ENCODE data around the gene ZNF618. TPM values are rescaled to one million over a fixed set of nuclear protein-coding genes. Genes with fewer than 3 reads are reported as not detected.

Gene ZNF618
- polyA plus RNA-seq, 1 of the 3 experiments (the other 2 are of a cell fraction), result 6.2 TPM

- Histone ChIP-seq H4K20me1 (ENCODE audit: insufficient read depth) (no peaks in the 10 kb centered on the region), H3K4me3 (ENCODE audit: low read depth in 2 of 2, low read length in 1 of 2) (no peak overlapping the region), H2AFZ (ENCODE audit: low read depth) (no peak overlapping the region), H3K36me3 (replicated peaks in 1 of 2; ENCODE audit: control insufficient read depth in 1 of 2, insufficient read depth in 2 of 2, low read length in 1 of 2) (no peaks in the 10 kb centered on the region), H3F3A (replicated peaks; ENCODE audit: insufficient read depth) (no peaks in the 10 kb centered on the region), H3K9me2 (no peaks in the 10 kb centered on the region), H3K27ac (ENCODE audit: low read depth in 2 of 2, low read length in 1 of 2) (no peak overlapping the region), H3K4me1 (ENCODE audit: control insufficient read depth in 1 of 2, insufficient read depth in 2 of 2, low read depth in 1 of 2, low read length in 1 of 2) (peaks cover 0 to 5% of the 10 kb centered on the region in 2 experiments; a peak in 2 of 4 replicates), H3K79me2 (ENCODE audit: insufficient read depth) (no peaks in the 10 kb centered on the region), H3K9ac (no peak overlapping the region), H3K27me3 (ENCODE audit: insufficient read depth) (peaks cover 7% of the 10 kb centered on the region; the same call in 1 of the 2 replicates), H3K4me2 (no peak overlapping the region), H3K9me3 (no peaks in the 10 kb centered on the region)
- ChIA-PET CTCF (no interaction called here), POLR2A (interaction anchor here (0.6 kb wide), 1 partner anchor 127 kb away, joined by 4 read pairs; no protein-coding TSS in a partner anchor)
- peak; percentile 48 for DNase-seq
- no peak for TF ChIP-seq MEF2A (IDR thresholded peaks at IDR 0.05; ENCODE audit: borderline replicate concordance, low read depth)
- TF ChIP-seq SMC3 (IDR thresholded peaks at IDR 0.05; ENCODE audit: low read depth, low read length), result no peak
- TF ChIP-seq USF2 (IDR thresholded peaks at IDR 0.05; ENCODE audit: borderline replicate concordance, low read depth, low read length), result peak; percentile 41; the same call in 1 of the 2 replicates
- TF ChIP-seq TAF1 (IDR thresholded peaks at IDR 0.05; ENCODE audit: borderline replicate concordance, low read depth, low read length), result no peak
- TF ChIP-seq IRF3 (IDR thresholded peaks at IDR 0.05; ENCODE audit: low read depth, low read length), result no peak
- peak; percentile 55; the same call in 1 of the 2 replicates for TF ChIP-seq MXI1 (IDR thresholded peaks at IDR 0.05; ENCODE audit: low read depth, low read length)
- 0 out of 4 replicates have a peak, but pooled peaks of 1 of the 2 experiments have one; percentile 19 for TF ChIP-seq EP300 (IDR thresholded peaks at IDR 0.05; ENCODE audit: borderline replicate concordance in 1 of 2, low read depth in 1 of 2, low read length in 1 of 2)
- TF ChIP-seq ZBTB33 (IDR thresholded peaks at IDR 0.05; ENCODE audit: borderline replicate concordance, low read depth), result no peak
- 47% methylated on average over 3 of the region's 3 CpGs for WGBS (ENCODE audit: low lambda C conversion rate)
These were observed 7.6 kb upstream of the ZNF618 start for GRCh38 chr9:113868501-113868900.

GRCh38 chr9:113872485-113873143 is 3.5 kb upstream of the ZNF618 start:
- no peak for TF ChIP-seq ZBTB33 (IDR thresholded peaks at IDR 0.05; ENCODE audit: borderline replicate concordance, low read depth)
- TF ChIP-seq MXI1 (IDR thresholded peaks at IDR 0.05; ENCODE audit: low read depth, low read length), result no peak
- TF ChIP-seq FOXM1 (IDR thresholded peaks at IDR 0.05; ENCODE audit: low read depth), result no peak
- no peak overlapping the region for H2AFZ ChIP-seq (ENCODE audit: low read depth)
- WGBS (ENCODE audit: low lambda C conversion rate), result 89% methylated on average over 10 of the region's 10 CpGs
- H3K36me3 ChIP-seq (replicated peaks in 1 of 2; ENCODE audit: control insufficient read depth in 1 of 2, insufficient read depth in 2 of 2, low read length in 1 of 2), result no peaks in the 10 kb centered on the region
- no peak overlapping the region for H3K9ac ChIP-seq
- H3K79me2 ChIP-seq (ENCODE audit: insufficient read depth), result peaks cover 12% of the 10 kb centered on the region
- no peaks in the 10 kb centered on the region for H3K9me3 ChIP-seq
- ChIA-PET POLR2A (no interaction called here), CTCF (interaction anchor here (1.8 kb wide), 1 partner anchor 135 kb away, joined by 5 read pairs; no protein-coding TSS in a partner anchor)
- H3K9me2 ChIP-seq, result no peaks in the 10 kb centered on the region
- no peak overlapping the region for H3K4me2 ChIP-seq
- H3K27ac ChIP-seq (ENCODE audit: low read depth in 2 of 2, low read length in 1 of 2), result no peak overlapping the region
- H3F3A ChIP-seq (replicated peaks; ENCODE audit: insufficient read depth), result peaks cover 4% of the 10 kb centered on the region
- peaks cover 0 to 5% of the 10 kb centered on the region in 2 experiments; a peak in 2 of 4 replicates for H3K4me1 ChIP-seq (ENCODE audit: control insufficient read depth in 1 of 2, insufficient read depth in 2 of 2, low read depth in 1 of 2, low read length in 1 of 2)
- DNase-seq, result no peak
- H3K27me3 ChIP-seq (ENCODE audit: insufficient read depth), result peaks cover 7% of the 10 kb centered on the region; the same call in 1 of the 2 replicates
- H3K4me3 ChIP-seq (ENCODE audit: low read depth in 2 of 2, low read length in 1 of 2), result no peak overlapping the region
- H4K20me1 ChIP-seq (ENCODE audit: insufficient read depth), result no peaks in the 10 kb centered on the region
